ENCODE data around the gene LRRC32. TPM values are rescaled to one million over a fixed set of nuclear protein-coding genes. Genes with fewer than 3 reads are reported as not detected.

LRRC32 gene
- total RNA-seq, 2 experiments from 2014 or later: 23.2 to 24.5 TPM

DNA sequence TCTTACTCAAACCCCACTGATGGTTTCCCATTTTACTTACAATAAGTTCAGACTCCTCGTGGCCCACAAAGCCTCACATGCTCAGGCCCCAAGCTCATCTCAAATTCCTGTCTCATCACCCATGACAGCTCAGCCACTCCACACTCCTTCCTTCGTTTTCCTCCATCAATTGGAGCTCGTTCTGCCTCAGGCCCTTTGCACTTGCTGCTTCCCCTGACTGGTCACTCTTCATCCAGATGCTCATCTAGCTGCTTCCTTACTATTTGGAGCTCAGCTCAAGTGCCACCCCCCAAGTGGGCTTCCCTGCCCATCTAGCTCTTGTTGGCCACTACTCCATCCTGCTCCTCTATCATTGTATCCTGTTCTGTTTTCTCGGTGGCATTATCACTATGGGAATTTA, 46.8 kb upstream of the LRRC32 start:
- no peak for ATAC-seq
- intact Hi-C loops (cut with micrococcal nuclease): no loop called here
- Mint-ChIP-seq H3K4me1 (ENCODE audit: low read depth) (peaks cover 2% of the 10 kb centered on the region), H3K27ac (no peak overlapping the region), H3K27me3 (peaks cover 5% of the 10 kb centered on the region), H3K9me3 (no peaks in the 10 kb centered on the region), H3K36me3 (ENCODE audit: low read depth) (no peaks in the 10 kb centered on the region), H3K4me3 (no peak overlapping the region)
- no peak for DNase-seq
- ChIA-PET POLR2A (interaction anchor here (0.7 kb wide), 1 partner anchor 11 kb away, joined by 3 read pairs; no protein-coding TSS in a partner anchor), CTCF (interaction anchor here (1.3 to 1.7 kb wide), 4 partner anchors 17 to 202 kb away, joined by 5 to 7 read pairs (median 6); no protein-coding TSS in a partner anchor)
- TF ChIP-seq, protein P1, sequence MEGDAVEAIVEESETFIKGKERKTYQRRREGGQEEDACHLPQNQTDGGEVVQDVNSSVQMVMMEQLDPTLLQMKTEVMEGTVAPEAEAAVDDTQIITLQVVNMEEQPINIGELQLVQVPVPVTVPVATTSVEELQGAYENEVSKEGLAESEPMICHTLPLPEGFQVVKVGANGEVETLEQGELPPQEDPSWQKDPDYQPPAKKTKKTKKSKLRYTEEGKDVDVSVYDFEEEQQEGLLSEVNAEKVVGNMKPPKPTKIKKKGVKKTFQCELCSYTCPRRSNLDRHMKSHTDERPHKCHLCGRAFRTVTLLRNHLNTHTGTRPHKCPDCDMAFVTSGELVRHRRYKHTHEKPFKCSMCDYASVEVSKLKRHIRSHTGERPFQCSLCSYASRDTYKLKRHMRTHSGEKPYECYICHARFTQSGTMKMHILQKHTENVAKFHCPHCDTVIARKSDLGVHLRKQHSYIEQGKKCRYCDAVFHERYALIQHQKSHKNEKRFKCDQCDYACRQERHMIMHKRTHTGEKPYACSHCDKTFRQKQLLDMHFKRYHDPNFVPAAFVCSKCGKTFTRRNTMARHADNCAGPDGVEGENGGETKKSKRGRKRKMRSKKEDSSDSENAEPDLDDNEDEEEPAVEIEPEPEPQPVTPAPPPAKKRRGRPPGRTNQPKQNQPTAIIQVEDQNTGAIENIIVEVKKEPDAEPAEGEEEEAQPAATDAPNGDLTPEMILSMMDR (IDR thresholded peaks at IDR 0.05): no peak

DNA sequence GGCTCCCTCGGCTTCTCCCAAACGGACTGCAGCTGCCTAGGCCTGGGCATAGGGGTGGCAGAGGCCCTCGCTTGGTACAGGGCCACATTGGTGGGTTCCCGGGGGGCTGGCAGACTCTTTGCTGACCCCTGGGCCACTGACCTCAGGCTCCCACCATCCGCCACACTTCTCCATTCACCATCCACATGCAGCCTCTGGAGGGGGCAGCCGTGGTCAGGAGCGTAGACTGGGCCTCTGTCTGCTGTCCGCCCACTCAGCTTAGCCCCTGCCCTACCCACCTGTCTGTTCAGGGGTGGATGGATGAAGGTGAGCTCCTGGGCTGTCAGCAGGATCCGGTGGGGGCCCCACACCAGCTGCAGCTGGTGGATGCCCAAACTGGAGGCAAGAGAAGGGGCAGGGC, 45.7 kb upstream of the LRRC32 start:
- TF ChIP-seq, protein P1 (IDR thresholded peaks at IDR 0.05): no peak
- DNase-seq (no peak), ATAC-seq (no peak)
- Mint-ChIP-seq H3K9me3 (no peaks in the 10 kb centered on the region), H3K36me3 (ENCODE audit: low read depth) (no peaks in the 10 kb centered on the region), H3K27me3 (no peaks in the 10 kb centered on the region), H3K4me1 (ENCODE audit: low read depth) (no peaks in the 10 kb centered on the region), H3K27ac (no peak overlapping the region), H3K4me3 (no peak overlapping the region)
- POLR2A ChIA-PET: no interaction called here
- intact Hi-C loops (cut with micrococcal nuclease): no loop called here
- CTCF ChIA-PET: interaction anchor here (1.3 to 1.7 kb wide), 4 partner anchors 8 to 84 kb away, joined by 4 to 7 read pairs (median 5); no protein-coding TSS in a partner anchor

DNA sequence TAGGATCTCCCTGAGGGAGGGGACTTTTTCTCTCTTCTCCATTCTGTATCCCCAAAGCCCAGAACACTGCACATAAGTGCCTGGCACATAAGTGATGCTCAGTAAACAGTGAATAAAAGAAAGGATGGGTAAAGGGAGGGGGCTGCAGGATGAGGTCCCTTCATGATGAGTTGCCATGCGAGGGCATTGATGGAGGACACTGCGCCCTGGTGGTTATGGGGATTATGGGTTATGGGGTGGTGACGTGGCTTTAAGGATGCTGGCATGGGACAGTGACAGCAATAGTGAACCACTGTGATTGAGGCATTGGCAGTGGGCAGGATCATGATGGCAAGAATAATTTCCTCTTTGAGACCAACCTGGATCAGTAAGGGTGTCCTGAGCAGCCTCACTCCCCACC, 43.9 kb upstream of the LRRC32 start:
- POLR2A ChIA-PET: no interaction called here
- CTCF ChIA-PET: interaction anchor here (1.6 kb wide), 1 partner anchor 10 kb away, joined by 4 read pairs; no protein-coding TSS in a partner anchor
- H3K4me3 Mint-ChIP-seq: no peak overlapping the region
- H3K36me3 Mint-ChIP-seq (ENCODE audit: low read depth): no peaks in the 10 kb centered on the region
- TF ChIP-seq, protein P1 (IDR thresholded peaks at IDR 0.05): no peak
- H3K27ac Mint-ChIP-seq: no peak overlapping the region
- ATAC-seq: no peak
- no peaks in the 10 kb centered on the region for H3K27me3 Mint-ChIP-seq
- H3K9me3 Mint-ChIP-seq: no peaks in the 10 kb centered on the region
- intact Hi-C loops (cut with micrococcal nuclease): no loop called here
- H3K4me1 Mint-ChIP-seq (ENCODE audit: low read depth): no peaks in the 10 kb centered on the region
- no peak for DNase-seq

DNA sequence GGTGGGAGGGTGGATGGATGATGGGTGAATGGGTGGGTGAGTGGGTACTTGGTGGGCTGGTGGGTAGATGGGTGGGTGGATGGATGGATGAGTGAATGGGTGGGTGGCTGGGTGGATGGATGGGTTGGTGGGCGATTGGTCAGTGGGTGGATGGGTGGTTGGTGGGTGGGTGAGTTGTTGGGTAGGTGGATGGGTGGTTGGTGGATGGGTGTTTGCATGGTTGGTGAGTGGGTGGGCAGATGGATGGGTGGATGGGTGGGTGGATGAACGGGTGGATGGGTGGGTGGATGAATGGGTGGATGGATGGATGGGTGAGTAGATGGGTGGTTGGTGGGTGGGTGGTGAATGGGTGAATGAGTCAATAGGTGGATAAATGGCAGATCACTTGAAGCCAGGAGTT, 43.0 kb upstream of the LRRC32 start:
- ChIA-PET CTCF (interaction anchor here (1.6 kb wide), 1 partner anchor 8 kb away, joined by 5 read pairs; no protein-coding TSS in a partner anchor), POLR2A (no interaction called here)
- DNase-seq (no peak), ATAC-seq (no peak)
- TF ChIP-seq, protein P1 (IDR thresholded peaks at IDR 0.05): no peak
- no peak overlapping the region for H3K27ac Mint-ChIP-seq
- no peak overlapping the region for H3K4me3 Mint-ChIP-seq
- intact Hi-C loops (cut with micrococcal nuclease): no loop called here
- no peaks in the 10 kb centered on the region for H3K9me3 Mint-ChIP-seq
- no peaks in the 10 kb centered on the region for H3K4me1 Mint-ChIP-seq (ENCODE audit: low read depth)
- no peaks in the 10 kb centered on the region for H3K36me3 Mint-ChIP-seq (ENCODE audit: low read depth)
- H3K27me3 Mint-ChIP-seq: no peaks in the 10 kb centered on the region

DNA sequence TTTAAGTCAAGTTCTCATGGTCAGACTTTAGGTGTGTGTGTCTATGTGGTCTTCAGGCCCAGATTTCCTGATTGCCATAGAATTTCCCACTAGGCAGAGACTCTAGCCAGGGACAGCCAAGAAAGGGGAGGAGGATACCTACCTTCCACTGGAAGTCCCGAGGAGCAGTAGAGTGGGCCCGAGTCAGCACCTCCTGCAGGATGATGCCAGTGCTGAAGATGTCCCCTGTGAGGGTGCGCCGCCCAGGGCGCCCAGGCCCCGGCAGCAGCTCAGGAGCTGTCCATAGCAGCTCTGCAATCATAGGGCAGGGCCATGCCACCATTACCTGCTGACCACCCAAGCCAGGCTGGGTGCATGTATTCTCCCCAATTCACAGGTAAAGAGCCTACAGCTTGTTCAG, 41.6 kb upstream of the LRRC32 start:
- intact Hi-C loops (cut with micrococcal nuclease): no loop called here
- no peak overlapping the region for H3K4me3 Mint-ChIP-seq
- H3K36me3 Mint-ChIP-seq (ENCODE audit: low read depth): no peaks in the 10 kb centered on the region
- ChIA-PET CTCF (interaction anchor here (1.6 kb wide), 1 partner anchor 10 kb away, joined by 5 read pairs; no protein-coding TSS in a partner anchor), POLR2A (no interaction called here)
- H3K27ac Mint-ChIP-seq: no peak overlapping the region
- H3K9me3 Mint-ChIP-seq: no peaks in the 10 kb centered on the region
- DNase-seq: no peak
- no peak for ATAC-seq
- no peaks in the 10 kb centered on the region for H3K4me1 Mint-ChIP-seq (ENCODE audit: low read depth)
- peaks cover 2% of the 10 kb centered on the region for H3K27me3 Mint-ChIP-seq
- TF ChIP-seq, protein P1 (IDR thresholded peaks at IDR 0.05): no peak

Measured in activated CD8-positive, alpha-beta T cell treated with anti-CD3 and anti-CD28 coated beads for 36 hours (primary cell).